SK-N-SH treated with all-trans-retinoic acid at 6 μM for 48 hours (cell line): ENCODE data around the gene ITPR2.

Experiments used
- ATAC-seq: fragments of 200-7000 bp; cut with Tn5 transposase; 3 replicates; pipeline ENCODE4 v1.9.1; 2020; ENCODE audit warnings: mild to moderate bottlenecking, moderate library complexity
- BACH2 ChIP-seq: fragments of 250-450 bp; sonication (Bioruptor Pico); IDR thresholded peaks from 2 replicates; pipeline ENCODE4 v1.9.0; 2021; ENCODE audit warnings: mild to moderate bottlenecking, borderline replicate concordance
- CSDC2 ChIP-seq: fragments of 250-450 bp; sonication (Bioruptor Pico); IDR thresholded peaks from 2 replicates; pipeline ENCODE4 v1.5.0; 2020; ENCODE audit warnings: mild to moderate bottlenecking, moderate library complexity
- ESRRG ChIP-seq: fragments of 250-450 bp; sonication (Bioruptor Pico); IDR thresholded peaks from 2 replicates; pipeline ENCODE4 v1.6.1; 2021; ENCODE audit warnings: mild to moderate bottlenecking
- GLIS3 ChIP-seq: fragments of 250-450 bp; sonication (Bioruptor Pico); IDR thresholded peaks from 2 replicates; pipeline ENCODE4 v1.5.0; 2020; ENCODE audit warnings: mild to moderate bottlenecking, moderate library complexity
- ISL1 ChIP-seq: fragments of 250-450 bp; sonication (Bioruptor Pico); IDR thresholded peaks from 2 replicates; pipeline ENCODE4 v2.1.2; 2022; ENCODE audit warnings: mild to moderate bottlenecking, moderate library complexity
- OSR1 ChIP-seq: fragments of 250-450 bp; sonication (Bioruptor Pico); IDR thresholded peaks from 2 replicates; pipeline ENCODE4 v1.8.0; 2022; ENCODE audit warnings: moderate library complexity, mild to moderate bottlenecking, inconsistent platforms
- PPARA ChIP-seq: fragments of 250-450 bp; sonication (Bioruptor Pico); IDR thresholded peaks from 2 replicates; pipeline ENCODE4 v1.5.0; 2020; ENCODE audit warnings: mild to moderate bottlenecking, borderline replicate concordance
- RARB ChIP-seq: fragments of 250-450 bp; sonication (Bioruptor Pico); IDR thresholded peaks from 2 replicates; pipeline ENCODE4 v1.8.0; 2021; ENCODE audit warnings: mild to moderate bottlenecking, moderate library complexity
- SNAI2 ChIP-seq: fragments of 250-450 bp; sonication (Bioruptor Pico); IDR thresholded peaks from 2 replicates; pipeline ENCODE4 v1.5.0; 2020; ENCODE audit warnings: mild to moderate bottlenecking, moderate library complexity
- TOX ChIP-seq: fragments of 250-450 bp; sonication (Bioruptor Pico); IDR thresholded peaks from 2 replicates; pipeline ENCODE4 v1.8.0; 2021; ENCODE audit warnings: mild to moderate bottlenecking, moderate library complexity, borderline replicate concordance
- ZFP3 ChIP-seq: fragments of 250-450 bp; sonication (Bioruptor Pico); IDR thresholded peaks from 2 replicates; pipeline ENCODE4 v1.5.0; 2020; ENCODE audit warnings: mild to moderate bottlenecking, moderate library complexity
- ZFP30 ChIP-seq: fragments of 450-650 bp; formaldehyde crosslinking; IDR thresholded peaks from 2 replicates; pipeline ENCODE4 v1.5.0; 2022; ENCODE audit warnings: mild to moderate bottlenecking, moderate library complexity
- ZNF565 ChIP-seq: fragments of 450-650 bp; formaldehyde crosslinking; conservative IDR thresholded peaks from 2 replicates; pipeline ENCODE4 v1.5.0; 2020; ENCODE audit warnings: low read depth, mild to moderate bottlenecking, moderate library complexity
- ZNF70 ChIP-seq: fragments of 450-650 bp; formaldehyde crosslinking; IDR thresholded peaks from 2 replicates; pipeline ENCODE4 v1.5.0; 2020; ENCODE audit warnings: mild to moderate bottlenecking, moderate library complexity
- TF ChIP-seq, protein P1 (sequence below): fragments of 250-450 bp; sonication (Bioruptor Pico); IDR thresholded peaks from 2 replicates; pipeline ENCODE4 v1.5.1; 2021; ENCODE audit warnings: mild to moderate bottlenecking, moderate library complexity
- TF ChIP-seq, protein P2 (sequence below): fragments of 250-450 bp; sonication (Bioruptor Pico); IDR thresholded peaks from 2 replicates; pipeline ENCODE4 v1.8.0; 2021; ENCODE audit warnings: low read depth, mild to moderate bottlenecking, moderate library complexity, borderline replicate concordance
- TF ChIP-seq, protein P3 (sequence below): fragments of 250-450 bp; sonication (Bioruptor Pico); IDR thresholded peaks from 2 replicates; pipeline ENCODE4 v1.8.0; 2020; ENCODE audit warnings: mild to moderate bottlenecking, moderate library complexity, borderline replicate concordance
- TF ChIP-seq, protein P4 (sequence below): fragments of 250-450 bp; sonication (Bioruptor Pico); IDR thresholded peaks from 2 replicates; pipeline ENCODE4 v1.5.0; 2020; ENCODE audit warnings: mild to moderate bottlenecking, moderate library complexity
- TF ChIP-seq, protein P5 (sequence below): fragments of 250-450 bp; sonication (Bioruptor Pico); IDR thresholded peaks from 2 replicates; pipeline ENCODE4 v1.5.1; 2020; ENCODE audit warnings: low read depth, mild to moderate bottlenecking, moderate library complexity

ITPR2 gene

DNA sequence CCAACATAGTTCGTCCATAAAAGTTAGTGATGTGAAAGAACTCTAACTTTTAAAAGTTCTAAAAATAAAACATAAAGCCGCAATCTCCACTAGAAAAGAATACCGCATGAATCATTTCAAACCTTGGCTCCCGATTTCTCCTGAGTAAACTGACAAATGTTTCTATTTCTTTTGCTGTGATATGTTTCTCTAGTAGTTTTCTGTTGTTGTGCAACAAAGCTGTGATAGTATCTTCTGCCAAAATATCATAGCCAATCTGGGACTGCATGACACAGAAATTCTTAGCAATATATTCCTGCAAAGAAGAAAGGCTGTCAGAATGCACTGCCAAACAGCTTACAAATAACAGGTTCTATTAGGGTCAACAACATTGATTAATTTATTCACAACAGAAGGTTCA, 174.0 kb downstream of the ITPR2 start:
- ATAC-seq = no peak
- TF ChIP-seq, protein P1, sequence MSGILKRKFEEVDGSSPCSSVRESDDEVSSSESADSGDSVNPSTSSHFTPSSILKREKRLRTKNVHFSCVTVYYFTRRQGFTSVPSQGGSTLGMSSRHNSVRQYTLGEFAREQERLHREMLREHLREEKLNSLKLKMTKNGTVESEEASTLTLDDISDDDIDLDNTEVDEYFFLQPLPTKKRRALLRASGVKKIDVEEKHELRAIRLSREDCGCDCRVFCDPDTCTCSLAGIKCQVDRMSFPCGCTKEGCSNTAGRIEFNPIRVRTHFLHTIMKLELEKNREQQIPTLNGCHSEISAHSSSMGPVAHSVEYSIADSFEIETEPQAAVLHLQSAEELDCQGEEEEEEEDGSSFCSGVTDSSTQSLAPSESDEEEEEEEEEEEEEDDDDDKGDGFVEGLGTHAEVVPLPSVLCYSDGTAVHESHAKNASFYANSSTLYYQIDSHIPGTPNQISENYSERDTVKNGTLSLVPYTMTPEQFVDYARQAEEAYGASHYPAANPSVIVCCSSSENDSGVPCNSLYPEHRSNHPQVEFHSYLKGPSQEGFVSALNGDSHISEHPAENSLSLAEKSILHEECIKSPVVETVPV (CRISPR knock-in tag) = no peak
- TF ChIP-seq ZFP30 (CRISPR knock-in tag) (no peak), OSR1 (no peak), CSDC2 (CRISPR knock-in tag) (no peak), RARB (no peak), ZFP3 (no peak), ISL1 (no peak; the same call in 1 of the 2 replicates), ZNF70 (no peak), PPARA (CRISPR knock-in tag) (no peak), ZNF565 (CRISPR knock-in tag) (no peak), SNAI2 (CRISPR knock-in tag) (no peak), ESRRG (no peak), BACH2 (CRISPR knock-in tag) (no peak)
- TF ChIP-seq, protein P2, sequence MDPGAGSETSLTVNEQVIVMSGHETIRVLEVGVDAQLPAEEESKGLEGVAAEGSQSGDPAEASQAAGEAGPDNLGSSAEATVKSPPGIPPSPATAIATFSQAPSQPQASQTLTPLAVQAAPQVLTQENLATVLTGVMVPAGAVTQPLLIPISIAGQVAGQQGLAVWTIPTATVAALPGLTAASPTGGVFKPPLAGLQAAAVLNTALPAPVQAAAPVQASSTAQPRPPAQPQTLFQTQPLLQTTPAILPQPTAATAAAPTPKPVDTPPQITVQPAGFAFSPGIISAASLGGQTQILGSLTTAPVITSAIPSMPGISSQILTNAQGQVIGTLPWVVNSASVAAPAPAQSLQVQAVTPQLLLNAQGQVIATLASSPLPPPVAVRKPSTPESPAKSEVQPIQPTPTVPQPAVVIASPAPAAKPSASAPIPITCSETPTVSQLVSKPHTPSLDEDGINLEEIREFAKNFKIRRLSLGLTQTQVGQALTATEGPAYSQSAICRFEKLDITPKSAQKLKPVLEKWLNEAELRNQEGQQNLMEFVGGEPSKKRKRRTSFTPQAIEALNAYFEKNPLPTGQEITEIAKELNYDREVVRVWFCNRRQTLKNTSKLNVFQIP (CRISPR knock-in tag) = no peak
- TF ChIP-seq, protein P3, sequence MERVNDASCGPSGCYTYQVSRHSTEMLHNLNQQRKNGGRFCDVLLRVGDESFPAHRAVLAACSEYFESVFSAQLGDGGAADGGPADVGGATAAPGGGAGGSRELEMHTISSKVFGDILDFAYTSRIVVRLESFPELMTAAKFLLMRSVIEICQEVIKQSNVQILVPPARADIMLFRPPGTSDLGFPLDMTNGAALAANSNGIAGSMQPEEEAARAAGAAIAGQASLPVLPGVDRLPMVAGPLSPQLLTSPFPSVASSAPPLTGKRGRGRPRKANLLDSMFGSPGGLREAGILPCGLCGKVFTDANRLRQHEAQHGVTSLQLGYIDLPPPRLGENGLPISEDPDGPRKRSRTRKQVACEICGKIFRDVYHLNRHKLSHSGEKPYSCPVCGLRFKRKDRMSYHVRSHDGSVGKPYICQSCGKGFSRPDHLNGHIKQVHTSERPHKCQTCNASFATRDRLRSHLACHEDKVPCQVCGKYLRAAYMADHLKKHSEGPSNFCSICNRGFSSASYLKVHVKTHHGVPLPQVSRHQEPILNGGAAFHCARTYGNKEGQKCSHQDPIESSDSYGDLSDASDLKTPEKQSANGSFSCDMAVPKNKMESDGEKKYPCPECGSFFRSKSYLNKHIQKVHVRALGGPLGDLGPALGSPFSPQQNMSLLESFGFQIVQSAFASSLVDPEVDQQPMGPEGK (CRISPR knock-in tag) = no peak
- TF ChIP-seq, protein P4, sequence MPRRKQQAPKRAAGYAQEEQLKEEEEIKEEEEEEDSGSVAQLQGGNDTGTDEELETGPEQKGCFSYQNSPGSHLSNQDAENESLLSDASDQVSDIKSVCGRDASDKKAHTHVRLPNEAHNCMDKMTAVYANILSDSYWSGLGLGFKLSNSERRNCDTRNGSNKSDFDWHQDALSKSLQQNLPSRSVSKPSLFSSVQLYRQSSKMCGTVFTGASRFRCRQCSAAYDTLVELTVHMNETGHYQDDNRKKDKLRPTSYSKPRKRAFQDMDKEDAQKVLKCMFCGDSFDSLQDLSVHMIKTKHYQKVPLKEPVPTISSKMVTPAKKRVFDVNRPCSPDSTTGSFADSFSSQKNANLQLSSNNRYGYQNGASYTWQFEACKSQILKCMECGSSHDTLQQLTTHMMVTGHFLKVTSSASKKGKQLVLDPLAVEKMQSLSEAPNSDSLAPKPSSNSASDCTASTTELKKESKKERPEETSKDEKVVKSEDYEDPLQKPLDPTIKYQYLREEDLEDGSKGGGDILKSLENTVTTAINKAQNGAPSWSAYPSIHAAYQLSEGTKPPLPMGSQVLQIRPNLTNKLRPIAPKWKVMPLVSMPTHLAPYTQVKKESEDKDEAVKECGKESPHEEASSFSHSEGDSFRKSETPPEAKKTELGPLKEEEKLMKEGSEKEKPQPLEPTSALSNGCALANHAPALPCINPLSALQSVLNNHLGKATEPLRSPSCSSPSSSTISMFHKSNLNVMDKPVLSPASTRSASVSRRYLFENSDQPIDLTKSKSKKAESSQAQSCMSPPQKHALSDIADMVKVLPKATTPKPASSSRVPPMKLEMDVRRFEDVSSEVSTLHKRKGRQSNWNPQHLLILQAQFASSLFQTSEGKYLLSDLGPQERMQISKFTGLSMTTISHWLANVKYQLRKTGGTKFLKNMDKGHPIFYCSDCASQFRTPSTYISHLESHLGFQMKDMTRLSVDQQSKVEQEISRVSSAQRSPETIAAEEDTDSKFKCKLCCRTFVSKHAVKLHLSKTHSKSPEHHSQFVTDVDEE (CRISPR knock-in tag) = no peak

DNA sequence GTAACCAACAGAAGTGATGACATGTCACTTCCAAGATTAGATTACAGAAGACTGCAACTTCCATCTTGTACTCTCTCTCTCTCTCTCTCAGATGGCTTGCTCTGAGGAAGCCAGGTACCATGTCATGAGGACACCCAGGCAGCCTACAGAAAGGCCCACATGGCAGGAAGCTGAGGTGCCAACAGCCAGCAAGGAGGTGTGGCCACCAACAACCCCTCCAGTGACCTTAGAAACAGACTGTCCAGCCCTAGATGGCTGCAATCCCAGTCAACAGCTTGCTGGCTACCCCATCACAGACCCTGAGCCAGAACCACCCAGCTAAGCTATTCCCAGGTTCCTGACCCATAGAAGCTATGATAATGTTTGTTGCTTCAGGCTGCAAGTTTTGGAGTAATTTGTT, 178.4 kb downstream of the ITPR2 start:
- TF ChIP-seq ISL1 (no peak), SNAI2 (CRISPR knock-in tag) (no peak), ZNF70 (no peak), ZFP3 (no peak), TOX (CRISPR knock-in tag) (no peak), CSDC2 (CRISPR knock-in tag) (no peak), OSR1 (no peak), PPARA (CRISPR knock-in tag) (no peak), GLIS3 (CRISPR knock-in tag) (no peak)
- TF ChIP-seq, protein P2 (CRISPR knock-in tag) = no peak
- TF ChIP-seq, protein P5, sequence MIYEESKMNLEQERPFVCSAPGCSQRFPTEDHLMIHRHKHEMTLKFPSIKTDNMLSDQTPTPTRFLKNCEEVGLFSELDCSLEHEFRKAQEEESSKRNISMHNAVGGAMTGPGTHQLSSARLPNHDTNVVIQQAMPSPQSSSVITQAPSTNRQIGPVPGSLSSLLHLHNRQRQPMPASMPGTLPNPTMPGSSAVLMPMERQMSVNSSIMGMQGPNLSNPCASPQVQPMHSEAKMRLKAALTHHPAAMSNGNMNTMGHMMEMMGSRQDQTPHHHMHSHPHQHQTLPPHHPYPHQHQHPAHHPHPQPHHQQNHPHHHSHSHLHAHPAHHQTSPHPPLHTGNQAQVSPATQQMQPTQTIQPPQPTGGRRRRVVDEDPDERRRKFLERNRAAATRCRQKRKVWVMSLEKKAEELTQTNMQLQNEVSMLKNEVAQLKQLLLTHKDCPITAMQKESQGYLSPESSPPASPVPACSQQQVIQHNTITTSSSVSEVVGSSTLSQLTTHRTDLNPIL (CRISPR knock-in tag) = no peak
- TF ChIP-seq, protein P3 (CRISPR knock-in tag) = no peak
- ATAC-seq = no peak
